ENCODE results near the gene DNAH2. TPM values are rescaled to one million over a fixed set of nuclear protein-coding genes. Genes with fewer than 3 reads are reported as not detected.
A peak's percentile ranks its signal among the peaks of the same experiment; 100 is the strongest.

The DNAH2 gene
- total and polyA plus RNA-seq, 2 experiments from 2014 or later = 0.77 to 2.1 TPM

DNA sequence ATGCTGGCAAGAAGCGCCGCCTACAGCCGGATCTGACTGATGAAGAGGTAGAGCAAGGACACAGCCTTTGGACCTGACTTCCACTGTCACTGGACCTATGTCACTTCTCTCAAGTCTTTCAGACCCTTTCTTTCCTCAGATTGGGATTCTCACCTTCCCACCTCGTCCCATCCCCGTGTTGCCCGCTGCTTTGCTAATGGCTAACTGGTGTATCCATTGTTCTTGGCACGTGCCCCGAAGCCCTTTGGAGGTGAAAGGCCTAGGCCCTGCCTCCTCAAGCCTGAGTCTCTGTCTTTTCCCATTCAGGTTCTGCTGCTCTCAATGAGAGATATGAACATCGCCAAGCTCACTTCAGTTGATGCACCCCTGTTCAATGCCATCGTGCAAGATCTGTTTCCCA lies 63.2 kb downstream of the DNAH2 start:
- Histone ChIP-seq H3K9me3 (ENCODE audit: low read depth) (no peaks in the 10 kb centered on the region), H3K27ac (no peak overlapping the region), H3K27me3 (no peaks in the 10 kb centered on the region), H3K9me2 (replicated peaks; ENCODE audit: insufficient read depth) (no peaks in the 10 kb centered on the region), H2AFZ (no peak overlapping the region), H4K20me1 (ENCODE audit: insufficient read depth, poor library complexity, severe bottlenecking) (no peaks in the 10 kb centered on the region), H3K36me3 (replicated peaks; ENCODE audit: insufficient read depth, low read depth) (no peaks in the 10 kb centered on the region), H3K4me1 (ENCODE audit: insufficient read depth) (no peaks in the 10 kb centered on the region), H3K79me2 (no peaks in the 10 kb centered on the region), H3K4me2 (no peak overlapping the region), H3K4me3 (no peak overlapping the region)
- no peak for DNase-seq (ENCODE audit: low spot score)
- TF ChIP-seq, protein P1, sequence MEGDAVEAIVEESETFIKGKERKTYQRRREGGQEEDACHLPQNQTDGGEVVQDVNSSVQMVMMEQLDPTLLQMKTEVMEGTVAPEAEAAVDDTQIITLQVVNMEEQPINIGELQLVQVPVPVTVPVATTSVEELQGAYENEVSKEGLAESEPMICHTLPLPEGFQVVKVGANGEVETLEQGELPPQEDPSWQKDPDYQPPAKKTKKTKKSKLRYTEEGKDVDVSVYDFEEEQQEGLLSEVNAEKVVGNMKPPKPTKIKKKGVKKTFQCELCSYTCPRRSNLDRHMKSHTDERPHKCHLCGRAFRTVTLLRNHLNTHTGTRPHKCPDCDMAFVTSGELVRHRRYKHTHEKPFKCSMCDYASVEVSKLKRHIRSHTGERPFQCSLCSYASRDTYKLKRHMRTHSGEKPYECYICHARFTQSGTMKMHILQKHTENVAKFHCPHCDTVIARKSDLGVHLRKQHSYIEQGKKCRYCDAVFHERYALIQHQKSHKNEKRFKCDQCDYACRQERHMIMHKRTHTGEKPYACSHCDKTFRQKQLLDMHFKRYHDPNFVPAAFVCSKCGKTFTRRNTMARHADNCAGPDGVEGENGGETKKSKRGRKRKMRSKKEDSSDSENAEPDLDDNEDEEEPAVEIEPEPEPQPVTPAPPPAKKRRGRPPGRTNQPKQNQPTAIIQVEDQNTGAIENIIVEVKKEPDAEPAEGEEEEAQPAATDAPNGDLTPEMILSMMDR (IDR thresholded peaks at IDR 0.05; ENCODE audit: poor library complexity) = no peak
- no peak for TF ChIP-seq EZH2phosphoT487 (IDR thresholded peaks at IDR 0.05; ENCODE audit: low read depth, severe bottlenecking, unreplicated experiment)
- no peak for TF ChIP-seq EZH2 (IDR thresholded peaks at IDR 0.05; ENCODE audit: borderline replicate concordance)
- 90% methylated on average over 10 of the region's 10 CpGs for WGBS (ENCODE audit: low lambda C conversion rate, missing lambda C conversion rate)

DNA sequence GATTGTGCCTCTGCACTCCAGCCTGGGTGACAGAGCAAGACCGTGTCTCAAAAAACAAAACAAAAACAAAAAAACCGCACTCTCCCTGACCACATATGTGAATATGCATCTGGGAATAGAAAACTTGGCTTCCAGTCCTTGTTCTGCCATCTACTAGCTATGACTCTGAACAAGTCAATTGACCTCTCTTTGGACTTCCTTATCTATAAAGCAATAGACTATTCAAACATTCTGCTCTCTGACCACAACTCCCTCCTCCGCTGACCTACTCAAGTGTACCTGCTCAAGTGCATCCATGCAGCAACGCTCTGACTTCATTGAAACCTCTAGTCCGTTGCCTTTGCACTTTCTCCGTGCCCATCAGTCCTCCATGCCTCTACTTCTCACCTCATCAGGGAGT lies 63.9 kb downstream of the DNAH2 start:
- Histone ChIP-seq H3K27me3 (no peaks in the 10 kb centered on the region), H3K4me3 (no peak overlapping the region), H3K79me2 (no peaks in the 10 kb centered on the region), H3K9me2 (replicated peaks; ENCODE audit: insufficient read depth) (no peaks in the 10 kb centered on the region), H4K20me1 (ENCODE audit: insufficient read depth, poor library complexity, severe bottlenecking) (no peaks in the 10 kb centered on the region), H3K36me3 (replicated peaks; ENCODE audit: insufficient read depth, low read depth) (no peaks in the 10 kb centered on the region), H3K4me1 (ENCODE audit: insufficient read depth) (no peaks in the 10 kb centered on the region), H3K4me2 (no peak overlapping the region), H3K27ac (no peak overlapping the region), H3K9me3 (ENCODE audit: low read depth) (no peaks in the 10 kb centered on the region), H2AFZ (no peak overlapping the region)
- peak; percentile 48 for DNase-seq (ENCODE audit: low spot score)
- 61% methylated on average over 6 of the region's 6 CpGs for WGBS (ENCODE audit: low lambda C conversion rate, missing lambda C conversion rate)
- no peak for TF ChIP-seq EZH2 (IDR thresholded peaks at IDR 0.05; ENCODE audit: borderline replicate concordance)
- TF ChIP-seq, protein P1 (IDR thresholded peaks at IDR 0.05; ENCODE audit: poor library complexity) = no peak
- no peak for TF ChIP-seq EZH2phosphoT487 (IDR thresholded peaks at IDR 0.05; ENCODE audit: low read depth, severe bottlenecking, unreplicated experiment)

DNA sequence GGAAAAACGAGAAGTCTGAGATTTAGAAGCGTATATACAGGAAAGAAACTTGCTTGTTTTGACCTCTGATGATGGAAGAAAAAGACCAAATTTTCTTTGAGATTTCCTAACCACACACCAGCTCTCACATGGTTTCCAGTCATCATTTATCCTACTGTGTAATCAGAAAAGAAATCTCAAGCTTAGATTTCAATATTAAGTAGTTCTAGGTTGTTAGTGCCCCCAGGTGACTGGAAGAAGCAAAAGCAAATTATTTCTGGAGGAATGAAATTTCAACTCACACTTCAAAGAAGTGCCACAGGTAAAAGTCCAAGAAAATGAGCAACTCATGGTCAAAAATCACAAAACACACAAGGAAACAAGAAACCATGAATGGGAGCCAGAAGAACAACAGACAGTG lies 64.7 kb downstream of the DNAH2 start:
- no peaks in the 10 kb centered on the region for H4K20me1 ChIP-seq (ENCODE audit: insufficient read depth, poor library complexity, severe bottlenecking)
- H3K27ac ChIP-seq = no peak overlapping the region
- H3K4me2 ChIP-seq = no peak overlapping the region
- 62% methylated on average over 2 of the region's 2 CpGs for WGBS (ENCODE audit: low lambda C conversion rate, missing lambda C conversion rate)
- H3K4me1 ChIP-seq (ENCODE audit: insufficient read depth) = no peaks in the 10 kb centered on the region
- no peaks in the 10 kb centered on the region for H3K79me2 ChIP-seq
- TF ChIP-seq, protein P1 (IDR thresholded peaks at IDR 0.05; ENCODE audit: poor library complexity) = peak; percentile 24
- TF ChIP-seq EZH2phosphoT487 (IDR thresholded peaks at IDR 0.05; ENCODE audit: low read depth, severe bottlenecking, unreplicated experiment) = no peak
- no peak for TF ChIP-seq EZH2 (IDR thresholded peaks at IDR 0.05; ENCODE audit: borderline replicate concordance)
- H3K36me3 ChIP-seq (replicated peaks; ENCODE audit: insufficient read depth, low read depth) = no peaks in the 10 kb centered on the region
- no peaks in the 10 kb centered on the region for H3K27me3 ChIP-seq
- no peak overlapping the region for H3K4me3 ChIP-seq
- no peaks in the 10 kb centered on the region for H3K9me3 ChIP-seq (ENCODE audit: low read depth)
- no peak for DNase-seq (ENCODE audit: low spot score)
- no peak overlapping the region for H2AFZ ChIP-seq
- H3K9me2 ChIP-seq (replicated peaks; ENCODE audit: insufficient read depth) = no peaks in the 10 kb centered on the region

DNA sequence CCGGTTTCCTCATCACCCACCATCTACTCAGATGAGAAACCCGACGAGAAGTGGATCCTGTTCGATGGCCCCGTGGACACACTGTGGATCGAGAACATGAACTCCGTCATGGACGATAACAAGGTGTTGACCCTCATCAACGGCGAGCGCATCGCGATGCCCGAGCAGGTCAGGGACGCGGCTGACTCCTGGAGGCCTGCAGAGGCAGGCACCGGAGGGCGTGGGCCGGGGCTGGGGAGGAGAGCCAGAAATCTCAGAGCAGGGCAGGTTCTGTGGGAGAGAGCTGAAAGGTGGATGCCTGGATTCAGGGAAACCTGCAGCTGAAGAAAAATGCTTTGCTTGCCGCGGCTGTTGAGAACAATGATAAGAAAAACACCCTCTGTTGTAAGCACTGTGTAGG lies 69.3 kb downstream of the DNAH2 start:
- H3K79me2 ChIP-seq = no peaks in the 10 kb centered on the region
- no peak overlapping the region for H3K4me3 ChIP-seq
- no peak overlapping the region for H2AFZ ChIP-seq
- DNase-seq (ENCODE audit: low spot score) = no peak
- no peaks in the 10 kb centered on the region for H4K20me1 ChIP-seq (ENCODE audit: insufficient read depth, poor library complexity, severe bottlenecking)
- no peaks in the 10 kb centered on the region for H3K36me3 ChIP-seq (replicated peaks; ENCODE audit: insufficient read depth, low read depth)
- H3K9me3 ChIP-seq (ENCODE audit: low read depth) = no peaks in the 10 kb centered on the region
- no peak overlapping the region for H3K27ac ChIP-seq
- no peaks in the 10 kb centered on the region for H3K4me1 ChIP-seq (ENCODE audit: insufficient read depth)
- no peaks in the 10 kb centered on the region for H3K27me3 ChIP-seq
- TF ChIP-seq EZH2 (IDR thresholded peaks at IDR 0.05; ENCODE audit: borderline replicate concordance) (no peak), EZH2phosphoT487 (IDR thresholded peaks at IDR 0.05; ENCODE audit: low read depth, severe bottlenecking, unreplicated experiment) (no peak)
- TF ChIP-seq, protein P1 (IDR thresholded peaks at IDR 0.05; ENCODE audit: poor library complexity) = no peak
- H3K9me2 ChIP-seq (replicated peaks; ENCODE audit: insufficient read depth) = no peaks in the 10 kb centered on the region
- no peak overlapping the region for H3K4me2 ChIP-seq
- 90% methylated on average over 21 of the region's 21 CpGs for WGBS (ENCODE audit: low lambda C conversion rate, missing lambda C conversion rate)

Measured in hepatocyte (in vitro differentiated cells).